ENCODE results near the gene HS6ST3. TPM values are rescaled to one million over a fixed set of nuclear protein-coding genes. Genes with fewer than 3 reads are reported as not detected.

HS6ST3 gene
- total and polyA plus RNA-seq, 10 donors: 0.03 TPM; not detected in 9

- Histone ChIP-seq H3K27ac (no peak overlapping the region), H3K36me3 (no peaks in the 10 kb centered on the region), H3K4me3 (no peak overlapping the region), H3K4me1 (no peaks in the 10 kb centered on the region), H3K27me3 (replicated peaks in 1 of 7) (no peaks in the 10 kb centered on the region), H3K9me3 (no peaks in the 10 kb centered on the region)
- DNase-seq: no peak
- intact Hi-C loops (cut with DNase I; ENCODE audit: low total_unique reads): no loop called here
- TF ChIP-seq, protein P1, sequence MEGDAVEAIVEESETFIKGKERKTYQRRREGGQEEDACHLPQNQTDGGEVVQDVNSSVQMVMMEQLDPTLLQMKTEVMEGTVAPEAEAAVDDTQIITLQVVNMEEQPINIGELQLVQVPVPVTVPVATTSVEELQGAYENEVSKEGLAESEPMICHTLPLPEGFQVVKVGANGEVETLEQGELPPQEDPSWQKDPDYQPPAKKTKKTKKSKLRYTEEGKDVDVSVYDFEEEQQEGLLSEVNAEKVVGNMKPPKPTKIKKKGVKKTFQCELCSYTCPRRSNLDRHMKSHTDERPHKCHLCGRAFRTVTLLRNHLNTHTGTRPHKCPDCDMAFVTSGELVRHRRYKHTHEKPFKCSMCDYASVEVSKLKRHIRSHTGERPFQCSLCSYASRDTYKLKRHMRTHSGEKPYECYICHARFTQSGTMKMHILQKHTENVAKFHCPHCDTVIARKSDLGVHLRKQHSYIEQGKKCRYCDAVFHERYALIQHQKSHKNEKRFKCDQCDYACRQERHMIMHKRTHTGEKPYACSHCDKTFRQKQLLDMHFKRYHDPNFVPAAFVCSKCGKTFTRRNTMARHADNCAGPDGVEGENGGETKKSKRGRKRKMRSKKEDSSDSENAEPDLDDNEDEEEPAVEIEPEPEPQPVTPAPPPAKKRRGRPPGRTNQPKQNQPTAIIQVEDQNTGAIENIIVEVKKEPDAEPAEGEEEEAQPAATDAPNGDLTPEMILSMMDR (IDR thresholded peaks at IDR 0.05 in 8 of 11, conservative IDR thresholded peaks at IDR 0.05 in 3 of 11): no peak
- TF ChIP-seq POLR2AphosphoS5 (IDR thresholded peaks at IDR 0.05) (no peak), POLR2A (IDR thresholded peaks at IDR 0.05) (no peak)
- 85 to 88% (median 87%) methylated on average over 6 of the region's 6 CpGs for WGBS, 5 donors
Measured at GRCh38 chr13:96071504-96071903, 18.4 kb upstream of the HS6ST3 start.

- intact Hi-C loops (cut with DNase I; ENCODE audit: low total_unique reads): no loop called here
- 78 to 93% (median 88%) methylated on average over 3 of the region's 3 CpGs for WGBS, 5 donors
- no peaks in the 10 kb centered on the region for H3K9me3 ChIP-seq
- H3K4me1 ChIP-seq: no peaks in the 10 kb centered on the region
- no peak overlapping the region for H3K27ac ChIP-seq
- no peak for DNase-seq
- no peak overlapping the region for H3K4me3 ChIP-seq
- no peaks in the 10 kb centered on the region for H3K36me3 ChIP-seq
- H3K27me3 ChIP-seq (replicated peaks in 1 of 7): no peaks in the 10 kb centered on the region
- TF ChIP-seq POLR2A (IDR thresholded peaks at IDR 0.05) (no peak), POLR2AphosphoS5 (IDR thresholded peaks at IDR 0.05) (no peak)
- TF ChIP-seq, protein P1 (IDR thresholded peaks at IDR 0.05 in 8 of 11, conservative IDR thresholded peaks at IDR 0.05 in 3 of 11): no peak
Measured at GRCh38 chr13:96072392-96072791, 17.5 kb upstream of the HS6ST3 start.

GRCh38 chr13:96075953-96076543, 13.9 kb upstream of the HS6ST3 start:
- 63 to 74% (median 73%) methylated on average over 3 of the region's 3 CpGs for WGBS, 5 donors
- intact Hi-C loops (cut with DNase I; ENCODE audit: low total_unique reads): no loop called here
- DNase-seq: no peak
- Histone ChIP-seq H3K4me1 (no peaks in the 10 kb centered on the region), H3K9me3 (no peaks in the 10 kb centered on the region), H3K27me3 (replicated peaks in 1 of 7) (peaks cover 0 to 2% (median 0%) of the 10 kb centered on the region in 7 donors), H3K36me3 (no peaks in the 10 kb centered on the region), H3K27ac (no peak overlapping the region), H3K4me3 (no peak overlapping the region)
- TF ChIP-seq POLR2A (IDR thresholded peaks at IDR 0.05) (no peak), POLR2AphosphoS5 (IDR thresholded peaks at IDR 0.05) (no peak)
- TF ChIP-seq, protein P1 (IDR thresholded peaks at IDR 0.05 in 8 of 11, conservative IDR thresholded peaks at IDR 0.05 in 3 of 11): peak in 6 of 11 experiments; percentile 13 to 26 (median 22)

GRCh38 chr13:96080676-96081075, 9.2 kb upstream of the HS6ST3 start:
- H3K9me3 ChIP-seq: no peaks in the 10 kb centered on the region
- no peak overlapping the region for H3K4me3 ChIP-seq
- H3K27me3 ChIP-seq (replicated peaks in 1 of 7): peaks cover 0 to 27% (median 0%) of the 10 kb centered on the region in 7 donors
- no peak for DNase-seq
- no peak overlapping the region for H3K27ac ChIP-seq
- H3K36me3 ChIP-seq: no peaks in the 10 kb centered on the region
- no peak for TF ChIP-seq POLR2AphosphoS5 (IDR thresholded peaks at IDR 0.05)
- no peak for TF ChIP-seq POLR2A (IDR thresholded peaks at IDR 0.05)
- TF ChIP-seq, protein P1 (IDR thresholded peaks at IDR 0.05 in 8 of 11, conservative IDR thresholded peaks at IDR 0.05 in 3 of 11): no peak
- H3K4me1 ChIP-seq: no peaks in the 10 kb centered on the region
- WGBS, 5 donors: 86 to 95% (median 92%) methylated on average over 5 of the region's 5 CpGs
- intact Hi-C loops (cut with DNase I; ENCODE audit: low total_unique reads): no loop called here

All from spleen (tissue), 11 donors.